Measurements from ENCODE around the gene AS3MT.
"Not testable (repeated sequence)": the region's sequence is repeated elsewhere in the genome, so short reads cannot be mapped to it uniquely, and the experiment has no call there.

AS3MT gene

GRCh38 chr10:102855731-102856436 is 13.4 kb upstream of the AS3MT start:
- H3K9ac ChIP-seq (ENCODE audit: low read length in 5 of 5), result peak overlapping the region in 2 of 5 donors; percentile 11 to 52
- not testable (repeated sequence) for H3K9me3 ChIP-seq (ENCODE audit: control insufficient read depth in 5 of 5, low read length in 5 of 5); H3K27me3 ChIP-seq (ENCODE audit: control insufficient read depth in 5 of 5, insufficient read depth in 4 of 5, low read length in 5 of 5); H3K36me3 ChIP-seq (ENCODE audit: control insufficient read depth in 5 of 5, insufficient read depth in 5 of 5, low read length in 5 of 5); H3K4me3 ChIP-seq (ENCODE audit: low read depth in 1 of 5, low read length in 5 of 5)
- peaks cover 5 to 26% (median 11%) of the 10 kb centered on the region in 5 donors for H3K4me1 ChIP-seq (ENCODE audit: control insufficient read depth in 5 of 5, insufficient read depth in 5 of 5, low read length in 5 of 5)
- H3K27ac ChIP-seq (ENCODE audit: low read depth, low read length), result peak overlapping the region; percentile 46

- H3K9ac ChIP-seq (ENCODE audit: low read length in 5 of 5), result no peak overlapping the region
- no peaks in the 10 kb centered on the region for H3K9me3 ChIP-seq (ENCODE audit: control insufficient read depth in 5 of 5, low read length in 5 of 5)
- H3K27me3 ChIP-seq (ENCODE audit: control insufficient read depth in 5 of 5, insufficient read depth in 4 of 5, low read length in 5 of 5), result no peaks in the 10 kb centered on the region
- H3K27ac ChIP-seq (ENCODE audit: low read depth, low read length), result no peak overlapping the region
- H3K4me3 ChIP-seq (ENCODE audit: low read depth in 1 of 5, low read length in 5 of 5), result no peak overlapping the region
- peaks cover 2 to 11% (median 8%) of the 10 kb centered on the region in 5 donors for H3K36me3 ChIP-seq (ENCODE audit: control insufficient read depth in 5 of 5, insufficient read depth in 5 of 5, low read length in 5 of 5)
- peaks cover 5 to 26% (median 11%) of the 10 kb centered on the region in 5 donors for H3K4me1 ChIP-seq (ENCODE audit: control insufficient read depth in 5 of 5, insufficient read depth in 5 of 5, low read length in 5 of 5)
Observed at GRCh38 chr10:102856758-102857424, 12.4 kb upstream of the AS3MT start.

GRCh38 chr10:102859911-102860310 is 9.4 kb upstream of the AS3MT start:
- H3K9ac ChIP-seq (ENCODE audit: low read length in 5 of 5), result no peak overlapping the region
- H3K36me3 ChIP-seq (ENCODE audit: control insufficient read depth in 5 of 5, insufficient read depth in 5 of 5, low read length in 5 of 5), result peaks cover 16 to 28% (median 18%) of the 10 kb centered on the region in 5 donors
- H3K4me1 ChIP-seq (ENCODE audit: control insufficient read depth in 5 of 5, insufficient read depth in 5 of 5, low read length in 5 of 5), result peaks cover 0 to 21% (median 7%) of the 10 kb centered on the region in 5 donors
- H3K9me3 ChIP-seq (ENCODE audit: control insufficient read depth in 5 of 5, low read length in 5 of 5), result no peaks in the 10 kb centered on the region
- H3K27me3 ChIP-seq (ENCODE audit: control insufficient read depth in 5 of 5, insufficient read depth in 4 of 5, low read length in 5 of 5), result no peaks in the 10 kb centered on the region
- no peak overlapping the region for H3K27ac ChIP-seq (ENCODE audit: low read depth, low read length)
- H3K4me3 ChIP-seq (ENCODE audit: low read depth in 1 of 5, low read length in 5 of 5), result no peak overlapping the region

GRCh38 chr10:102863660-102864059 is 5.6 kb upstream of the AS3MT start:
- Histone ChIP-seq H3K9ac (ENCODE audit: low read length in 5 of 5) (no peak overlapping the region), H3K27me3 (ENCODE audit: control insufficient read depth in 5 of 5, insufficient read depth in 4 of 5, low read length in 5 of 5) (no peaks in the 10 kb centered on the region), H3K27ac (ENCODE audit: low read depth, low read length) (no peak overlapping the region), H3K4me1 (ENCODE audit: control insufficient read depth in 5 of 5, insufficient read depth in 5 of 5, low read length in 5 of 5) (peaks cover 0 to 6% (median 0%) of the 10 kb centered on the region in 5 donors), H3K36me3 (ENCODE audit: control insufficient read depth in 5 of 5, insufficient read depth in 5 of 5, low read length in 5 of 5) (peaks cover 18 to 28% (median 20%) of the 10 kb centered on the region in 5 donors), H3K9me3 (ENCODE audit: control insufficient read depth in 5 of 5, low read length in 5 of 5) (no peaks in the 10 kb centered on the region), H3K4me3 (ENCODE audit: low read depth in 1 of 5, low read length in 5 of 5) (no peak overlapping the region)

DNA sequence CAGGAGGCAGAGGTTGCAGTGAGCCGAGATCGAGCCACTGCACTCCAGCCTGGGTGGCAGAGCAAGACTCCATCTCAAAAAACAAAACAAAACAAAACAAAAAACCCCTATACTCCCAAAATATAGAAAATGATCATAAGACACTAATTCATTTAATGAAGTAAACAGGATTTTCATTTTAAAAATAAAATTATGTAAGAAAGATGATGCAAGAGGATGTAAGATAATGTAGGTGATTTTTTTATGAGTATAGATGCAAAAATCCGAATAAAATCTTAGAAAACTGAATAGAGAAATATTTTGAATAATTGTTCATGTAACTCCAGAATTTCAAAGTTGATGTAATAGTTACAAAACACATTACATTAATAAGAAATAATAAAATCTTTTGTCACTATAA is 3.6 kb upstream of the AS3MT start:
- Histone ChIP-seq H3K9me3 (ENCODE audit: control insufficient read depth in 5 of 5, low read length in 5 of 5) (no peaks in the 10 kb centered on the region), H3K36me3 (ENCODE audit: control insufficient read depth in 5 of 5, insufficient read depth in 5 of 5, low read length in 5 of 5) (peaks cover 14 to 23% (median 19%) of the 10 kb centered on the region in 5 donors), H3K4me1 (ENCODE audit: control insufficient read depth in 5 of 5, insufficient read depth in 5 of 5, low read length in 5 of 5) (peaks cover 0 to 17% (median 15%) of the 10 kb centered on the region in 5 donors), H3K9ac (ENCODE audit: low read length in 5 of 5) (no peak overlapping the region), H3K4me3 (ENCODE audit: low read depth in 1 of 5, low read length in 5 of 5) (no peak overlapping the region), H3K27me3 (ENCODE audit: control insufficient read depth in 5 of 5, insufficient read depth in 4 of 5, low read length in 5 of 5) (peaks cover 0 to 11% (median 0%) of the 10 kb centered on the region in 5 donors), H3K27ac (ENCODE audit: low read depth, low read length) (no peak overlapping the region)

DNA sequence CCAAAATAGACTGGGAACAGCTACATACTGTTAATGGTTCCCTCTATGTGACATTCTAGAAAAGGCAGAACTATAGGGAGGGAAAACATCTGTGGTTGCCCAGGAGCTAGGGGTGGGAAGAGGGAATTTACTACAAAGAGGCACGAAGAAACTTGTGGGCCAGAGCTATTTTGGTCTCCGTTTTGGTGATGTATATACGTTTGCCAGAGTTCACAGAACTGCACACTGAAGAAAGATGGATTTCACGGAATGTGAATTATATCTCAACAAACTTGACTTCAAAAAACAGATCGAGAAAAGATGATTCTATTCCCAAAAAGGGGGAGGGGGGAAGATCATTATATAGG is 386 bp upstream of the AS3MT start:
- H3K4me1 ChIP-seq (ENCODE audit: control insufficient read depth in 5 of 5, insufficient read depth in 5 of 5, low read length in 5 of 5), result peaks cover 0 to 17% (median 15%) of the 10 kb centered on the region in 5 donors
- no peaks in the 10 kb centered on the region for H3K9me3 ChIP-seq (ENCODE audit: control insufficient read depth in 5 of 5, low read length in 5 of 5)
- peaks cover 0 to 14% (median 0%) of the 10 kb centered on the region in 5 donors for H3K27me3 ChIP-seq (ENCODE audit: control insufficient read depth in 5 of 5, insufficient read depth in 4 of 5, low read length in 5 of 5)
- H3K4me3 ChIP-seq (ENCODE audit: low read depth in 1 of 5, low read length in 5 of 5), result peak overlapping the region; percentile 50 to 82 (median 62)
- peaks cover 0 to 5% (median 0%) of the 10 kb centered on the region in 5 donors for H3K36me3 ChIP-seq (ENCODE audit: control insufficient read depth in 5 of 5, insufficient read depth in 5 of 5, low read length in 5 of 5)
- peak overlapping the region in 3 of 5 donors; percentile 51 to 62 (median 56) for H3K9ac ChIP-seq (ENCODE audit: low read length in 5 of 5)
- no peak overlapping the region for H3K27ac ChIP-seq (ENCODE audit: low read depth, low read length)

GRCh38 chr10:102870221-102870620 is 951 bp downstream of the AS3MT start:
- no peak overlapping the region for H3K27ac ChIP-seq (ENCODE audit: low read depth, low read length)
- H3K4me3 ChIP-seq (ENCODE audit: low read depth in 1 of 5, low read length in 5 of 5), result peak overlapping the region in 4 of 5 donors; percentile 66 to 82 (median 74)

DNA sequence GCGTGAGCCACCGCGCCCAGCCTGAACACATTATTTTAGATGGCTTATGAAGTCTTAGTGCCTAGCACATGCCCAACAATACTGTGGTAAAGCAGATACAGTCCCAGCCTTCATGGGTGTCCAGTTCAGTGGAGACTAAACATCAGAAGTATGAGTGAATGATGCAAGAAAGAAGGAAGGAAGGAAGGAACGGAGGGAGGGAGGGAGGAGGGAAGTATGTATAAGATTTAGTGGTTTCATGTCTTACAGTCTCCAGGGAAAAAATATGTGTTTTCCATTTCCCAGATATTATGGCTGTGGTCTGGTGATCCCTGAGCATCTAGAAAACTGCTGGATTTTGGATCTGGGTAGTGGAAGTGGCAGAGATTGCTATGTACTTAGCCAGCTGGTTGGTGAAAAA is 2.9 kb downstream of the AS3MT start:
- H3K4me3 ChIP-seq (ENCODE audit: low read depth in 1 of 5, low read length in 5 of 5), result no peak overlapping the region

More at GRCh38 chr10:102870221-102870620, 951 bp downstream of the AS3MT start:
- Histone ChIP-seq H3K9me3 (ENCODE audit: control insufficient read depth in 5 of 5, low read length in 5 of 5) (no peaks in the 10 kb centered on the region), H3K27me3 (ENCODE audit: control insufficient read depth in 5 of 5, insufficient read depth in 4 of 5, low read length in 5 of 5) (peaks cover 0 to 14% (median 0%) of the 10 kb centered on the region in 5 donors), H3K9ac (ENCODE audit: low read length in 5 of 5) (peak overlapping the region in 1 of 5 donors; percentile 77), H3K36me3 (ENCODE audit: control insufficient read depth in 5 of 5, insufficient read depth in 5 of 5, low read length in 5 of 5) (peaks cover 0 to 4% (median 0%) of the 10 kb centered on the region in 5 donors), H3K4me1 (ENCODE audit: control insufficient read depth in 5 of 5, insufficient read depth in 5 of 5, low read length in 5 of 5) (peaks cover 0 to 17% (median 15%) of the 10 kb centered on the region in 5 donors)

DNA sequence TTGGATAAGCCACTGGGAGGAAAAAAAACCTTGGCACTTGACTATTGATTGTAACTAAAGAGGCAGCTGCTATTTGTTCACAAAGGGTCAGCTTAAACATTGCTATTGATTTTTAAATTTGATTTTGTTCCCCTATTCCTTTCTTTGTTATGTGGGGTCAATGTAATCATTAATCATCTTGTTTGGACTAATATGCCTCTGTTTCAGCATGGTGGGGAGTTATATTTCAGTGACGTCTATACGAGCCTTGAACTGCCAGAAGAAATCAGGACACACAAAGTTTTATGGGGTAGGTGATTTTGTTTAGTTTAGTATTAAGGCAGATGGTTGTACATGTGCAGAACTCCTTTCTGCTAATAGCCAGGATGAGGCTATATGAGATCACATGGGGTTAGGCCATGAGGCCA is 7.5 kb downstream of the AS3MT start:
- no peak overlapping the region for H3K4me3 ChIP-seq (ENCODE audit: low read depth in 1 of 5, low read length in 5 of 5)
- H3K36me3 ChIP-seq (ENCODE audit: control insufficient read depth in 5 of 5, insufficient read depth in 5 of 5, low read length in 5 of 5), result peaks cover 0 to 11% (median 6%) of the 10 kb centered on the region in 5 donors
- H3K9me3 ChIP-seq (ENCODE audit: control insufficient read depth in 5 of 5, low read length in 5 of 5), result no peaks in the 10 kb centered on the region
- peaks cover 0 to 4% (median 0%) of the 10 kb centered on the region in 5 donors for H3K4me1 ChIP-seq (ENCODE audit: control insufficient read depth in 5 of 5, insufficient read depth in 5 of 5, low read length in 5 of 5)
- no peak overlapping the region for H3K27ac ChIP-seq (ENCODE audit: low read depth, low read length)
- no peaks in the 10 kb centered on the region for H3K27me3 ChIP-seq (ENCODE audit: control insufficient read depth in 5 of 5, insufficient read depth in 4 of 5, low read length in 5 of 5)
- no peak overlapping the region for H3K9ac ChIP-seq (ENCODE audit: low read length in 5 of 5)

More for the DNA sequence above, 2.9 kb downstream of the AS3MT start:
- Histone ChIP-seq H3K36me3 (ENCODE audit: control insufficient read depth in 5 of 5, insufficient read depth in 5 of 5, low read length in 5 of 5) (peaks cover 0 to 3% (median 0%) of the 10 kb centered on the region in 5 donors), H3K9me3 (ENCODE audit: control insufficient read depth in 5 of 5, low read length in 5 of 5) (no peaks in the 10 kb centered on the region), H3K9ac (ENCODE audit: low read length in 5 of 5) (no peak overlapping the region), H3K27ac (ENCODE audit: low read depth, low read length) (no peak overlapping the region), H3K27me3 (ENCODE audit: control insufficient read depth in 5 of 5, insufficient read depth in 4 of 5, low read length in 5 of 5) (peaks cover 0 to 14% (median 0%) of the 10 kb centered on the region in 5 donors), H3K4me1 (ENCODE audit: control insufficient read depth in 5 of 5, insufficient read depth in 5 of 5, low read length in 5 of 5) (peaks cover 0 to 17% (median 15%) of the 10 kb centered on the region in 5 donors)

- H3K4me3 ChIP-seq (ENCODE audit: low read depth in 1 of 5, low read length in 5 of 5), result no peak overlapping the region
- H3K27ac ChIP-seq (ENCODE audit: low read depth, low read length), result no peak overlapping the region
- peaks cover 0 to 11% (median 6%) of the 10 kb centered on the region in 5 donors for H3K36me3 ChIP-seq (ENCODE audit: control insufficient read depth in 5 of 5, insufficient read depth in 5 of 5, low read length in 5 of 5)
- H3K4me1 ChIP-seq (ENCODE audit: control insufficient read depth in 5 of 5, insufficient read depth in 5 of 5, low read length in 5 of 5), result peaks cover 0 to 4% (median 0%) of the 10 kb centered on the region in 5 donors
- H3K9me3 ChIP-seq (ENCODE audit: control insufficient read depth in 5 of 5, low read length in 5 of 5), result no peaks in the 10 kb centered on the region
- no peaks in the 10 kb centered on the region for H3K27me3 ChIP-seq (ENCODE audit: control insufficient read depth in 5 of 5, insufficient read depth in 4 of 5, low read length in 5 of 5)
- H3K9ac ChIP-seq (ENCODE audit: low read length in 5 of 5), result no peak overlapping the region
Observed at GRCh38 chr10:102878629-102879028, 9.4 kb downstream of the AS3MT start.
